Adrenal gland (tissue), 5 donors: ENCODE measurements around the gene CNOT6L.

ENCODE experiments used
- CTCF ChIP-seq, 6 experiments: fragments of 450-650 bp in 4 of 6; fragments of 200-600 bp in 2 of 6; sonication (generic) in 1 of 6; IDR thresholded peaks; 1 replicate in 5 of 6; 2 replicates in 1 of 6; pipeline versions ENCODE4 v1.5.1 to v1.8.0; 2016 to 2021; ENCODE audit warnings: antibody characterized with exemption in 6 of 6, mild to moderate bottlenecking in 2 of 6, moderate library complexity in 1 of 6
- POLR2A ChIP-seq, 2 donors: fragments of 450-650 bp; IDR thresholded peaks; one replicate each; pipeline ENCODE4 v1.6.1; 2017; ENCODE audit warnings: antibody characterized with exemption in 2 of 2, mild to moderate bottlenecking in 2 of 2, moderate library complexity in 1 of 2
- donor health status: DM: no; HTN: no; CAD: no.

- TF ChIP-seq POLR2A (IDR thresholded peaks at IDR 0.05) (no peak), CTCF (IDR thresholded peaks at IDR 0.05) (no peak)
These were observed 31.2 kb downstream of the CNOT6L start for GRCh38 chr4:77787969-77788368.
